ENCODE measurements around the gene SUGCT. TPM values are rescaled to one million over a fixed set of nuclear protein-coding genes. Genes with fewer than 3 reads are reported as not detected.
"Not testable (repeated sequence)": the region's sequence is repeated elsewhere in the genome, so short reads cannot be mapped to it uniquely, and the experiment has no call there.

Gene SUGCT
- total RNA-seq, 3 donors from 2014 or later, result 7.6 to 19.1 (median 10.1) TPM

- ATAC-seq (peak; percentile 73), DNase-seq (peak in 1 of 3 donors; percentile 32)
- no peaks in the 10 kb centered on the region for H3K36me3 ChIP-seq (ENCODE audit: low read depth)
- H3K4me3 ChIP-seq, result peak overlapping the region; percentile 88
- no peaks in the 10 kb centered on the region for H3K9me3 ChIP-seq
- no peak for TF ChIP-seq CTCF (IDR thresholded peaks at IDR 0.05)
- peaks cover 19% of the 10 kb centered on the region for H3K4me1 ChIP-seq (ENCODE audit: low read depth)
- intact Hi-C loops (cut with DNase I, micrococcal nuclease), result no loop called here
These were observed 1.0 kb upstream of the SUGCT start for GRCh38 chr7:40133561-40134427.

DNA sequence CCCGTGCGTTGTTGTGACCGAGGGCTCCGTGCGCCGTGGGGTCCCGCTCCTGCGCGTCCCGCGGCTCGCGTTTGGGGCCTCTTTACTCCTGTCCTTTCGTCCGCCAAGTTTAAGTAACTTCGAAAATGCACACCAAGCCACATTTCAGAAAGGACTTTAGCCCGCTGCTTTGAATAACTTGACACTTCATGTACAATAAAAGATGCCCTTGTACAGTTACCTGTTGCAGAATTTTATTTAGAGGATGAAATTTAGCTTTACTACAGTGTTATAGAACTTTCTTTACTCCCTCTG, 459 bp downstream of the SUGCT start:
- TF ChIP-seq CTCF (IDR thresholded peaks at IDR 0.05), result no peak
- no peaks in the 10 kb centered on the region for H3K9me3 ChIP-seq
- no peaks in the 10 kb centered on the region for H3K36me3 ChIP-seq (ENCODE audit: low read depth)
- no peak overlapping the region for H3K4me3 ChIP-seq
- ATAC-seq, result no peak
- peaks cover 19% of the 10 kb centered on the region for H3K4me1 ChIP-seq (ENCODE audit: low read depth)
- peak in 1 of 3 donors; percentile 27 for DNase-seq
- intact Hi-C loops (cut with DNase I, micrococcal nuclease), result no loop called here

- TF ChIP-seq CTCF (IDR thresholded peaks at IDR 0.05), result no peak
- no peaks in the 10 kb centered on the region for H3K9me3 ChIP-seq
- ATAC-seq, result no peak
- DNase-seq, result no peak
- peaks cover 16% of the 10 kb centered on the region for H3K4me1 ChIP-seq (ENCODE audit: low read depth)
- intact Hi-C loops (cut with DNase I, micrococcal nuclease), result no loop called here
- no peaks in the 10 kb centered on the region for H3K36me3 ChIP-seq (ENCODE audit: low read depth)
- H3K4me3 ChIP-seq, result no peak overlapping the region
These were observed 2.8 kb downstream of the SUGCT start for GRCh38 chr7:40137563-40137962.

DNA sequence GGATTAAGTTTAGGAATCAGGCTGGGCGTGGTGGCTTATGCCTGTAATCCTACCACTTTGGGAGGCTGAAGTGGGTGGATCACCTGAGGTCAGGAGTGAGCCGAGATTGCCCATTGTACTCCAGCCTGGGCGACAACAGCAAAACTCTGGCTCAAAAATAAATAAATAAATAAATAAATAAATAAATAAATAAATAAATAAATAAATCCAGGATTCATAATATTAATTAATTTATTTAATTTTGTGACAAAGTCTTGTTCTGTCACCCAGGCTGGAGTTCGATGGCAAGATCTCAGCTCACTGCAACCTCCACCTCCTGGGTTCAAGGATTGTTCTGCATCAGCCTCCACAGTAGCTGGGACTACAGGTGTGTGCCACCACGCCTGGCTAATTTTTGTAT, 4.2 kb downstream of the SUGCT start:
- no peak for DNase-seq
- no peak for ATAC-seq
- TF ChIP-seq CTCF (IDR thresholded peaks at IDR 0.05), result no peak
- intact Hi-C loops (cut with DNase I, micrococcal nuclease), result no loop called here
- Histone ChIP-seq H3K9me3 (no peaks in the 10 kb centered on the region), H3K4me1 (ENCODE audit: low read depth) (peaks cover 6% of the 10 kb centered on the region), H3K36me3 (ENCODE audit: low read depth) (no peaks in the 10 kb centered on the region), H3K4me3 (no peak overlapping the region)

DNA sequence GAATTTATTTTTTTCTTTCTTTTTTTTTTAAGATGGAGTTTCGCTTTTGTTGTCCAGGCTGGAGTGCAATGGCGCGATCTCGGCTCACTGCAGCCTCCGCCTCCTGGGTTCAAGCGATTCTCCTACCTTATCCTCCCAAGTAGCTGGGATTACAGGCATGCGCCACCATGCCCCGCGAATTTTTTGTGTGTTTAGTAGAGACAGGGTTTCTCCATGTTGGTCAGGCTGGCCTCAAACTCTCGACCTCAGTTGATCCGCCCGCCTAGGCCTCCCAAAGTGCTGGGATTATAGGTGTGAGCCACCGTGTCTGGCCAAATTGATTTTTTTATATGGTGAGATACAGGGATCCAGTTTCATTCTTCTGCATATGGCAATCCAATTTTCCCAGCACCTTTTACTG, 5.1 kb downstream of the SUGCT start:
- ATAC-seq; intact Hi-C loops (cut with DNase I, micrococcal nuclease): not testable (repeated sequence)

GRCh38 chr7:40141916-40142315, 7.1 kb downstream of the SUGCT start:
- H3K36me3 ChIP-seq (ENCODE audit: low read depth); H3K4me1 ChIP-seq (ENCODE audit: low read depth); intact Hi-C loops (cut with DNase I, micrococcal nuclease); H3K9me3 ChIP-seq; H3K4me3 ChIP-seq: not testable (repeated sequence)
- peak in 1 of 3 donors; percentile 27 for DNase-seq
- ATAC-seq, result peak; percentile 85

More for the DNA sequence above, 5.1 kb downstream of the SUGCT start:
- H3K4me1 ChIP-seq (ENCODE audit: low read depth); H3K9me3 ChIP-seq; DNase-seq; H3K36me3 ChIP-seq (ENCODE audit: low read depth); H3K4me3 ChIP-seq: not testable (repeated sequence)

DNA sequence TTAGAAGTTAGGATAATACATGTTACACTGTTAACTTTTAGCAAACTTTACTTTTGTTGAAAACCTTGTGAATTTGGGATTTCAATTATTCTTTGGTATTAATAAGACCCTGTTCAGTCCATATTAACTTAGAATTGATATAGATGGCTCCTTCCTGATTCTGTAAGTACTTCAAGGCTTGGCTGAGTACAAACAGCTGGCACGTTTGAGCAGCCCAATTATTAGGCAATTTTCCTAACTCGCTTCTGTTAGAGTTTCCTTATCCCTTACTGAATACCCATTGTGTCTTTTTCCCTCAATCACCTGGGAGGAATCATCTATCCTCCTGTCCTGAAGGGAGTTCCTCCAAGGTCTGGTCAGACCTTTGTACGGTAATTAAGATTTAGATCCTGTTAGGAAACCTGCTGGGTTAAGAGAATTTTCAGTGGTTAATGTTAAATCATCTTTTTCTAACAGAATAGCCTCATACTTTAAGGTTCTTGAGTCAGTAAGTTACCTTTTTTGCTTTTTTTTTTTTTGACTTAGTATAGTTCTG, 10.9 kb downstream of the SUGCT start:
- H3K9me3 ChIP-seq; H3K4me1 ChIP-seq (ENCODE audit: low read depth); H3K36me3 ChIP-seq (ENCODE audit: low read depth); ATAC-seq; DNase-seq; intact Hi-C loops (cut with DNase I, micrococcal nuclease); H3K4me3 ChIP-seq: not testable (repeated sequence)
